Measurements from ENCODE around the gene AGAP1. TPM values are rescaled to one million over a fixed set of nuclear protein-coding genes. Genes with fewer than 3 reads are reported as not detected.

Gene AGAP1
- total RNA-seq, 4 donors from 2014 or later, result 33.7 to 39.9 (median 35.6) TPM

- H3K4me1 ChIP-seq, result no peaks in the 10 kb centered on the region
- 77% methylated on average over 10 of the region's 10 CpGs for WGBS, 2 donors
- peaks cover 0 to 78% (median 0%) of the 10 kb centered on the region in 3 donors for H3K36me3 ChIP-seq
- no peak overlapping the region for H3K27ac ChIP-seq
- no peaks in the 10 kb centered on the region for H3K9me3 ChIP-seq
- no peak for DNase-seq (ENCODE audit: low spot score in 2 of 2)
- no peaks in the 10 kb centered on the region for H3K27me3 ChIP-seq
- H3K4me3 ChIP-seq, result no peak overlapping the region
- TF ChIP-seq, protein P1, sequence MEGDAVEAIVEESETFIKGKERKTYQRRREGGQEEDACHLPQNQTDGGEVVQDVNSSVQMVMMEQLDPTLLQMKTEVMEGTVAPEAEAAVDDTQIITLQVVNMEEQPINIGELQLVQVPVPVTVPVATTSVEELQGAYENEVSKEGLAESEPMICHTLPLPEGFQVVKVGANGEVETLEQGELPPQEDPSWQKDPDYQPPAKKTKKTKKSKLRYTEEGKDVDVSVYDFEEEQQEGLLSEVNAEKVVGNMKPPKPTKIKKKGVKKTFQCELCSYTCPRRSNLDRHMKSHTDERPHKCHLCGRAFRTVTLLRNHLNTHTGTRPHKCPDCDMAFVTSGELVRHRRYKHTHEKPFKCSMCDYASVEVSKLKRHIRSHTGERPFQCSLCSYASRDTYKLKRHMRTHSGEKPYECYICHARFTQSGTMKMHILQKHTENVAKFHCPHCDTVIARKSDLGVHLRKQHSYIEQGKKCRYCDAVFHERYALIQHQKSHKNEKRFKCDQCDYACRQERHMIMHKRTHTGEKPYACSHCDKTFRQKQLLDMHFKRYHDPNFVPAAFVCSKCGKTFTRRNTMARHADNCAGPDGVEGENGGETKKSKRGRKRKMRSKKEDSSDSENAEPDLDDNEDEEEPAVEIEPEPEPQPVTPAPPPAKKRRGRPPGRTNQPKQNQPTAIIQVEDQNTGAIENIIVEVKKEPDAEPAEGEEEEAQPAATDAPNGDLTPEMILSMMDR (IDR thresholded peaks at IDR 0.05), result no peak
- no peak for TF ChIP-seq EP300 (IDR thresholded peaks at IDR 0.05)
- no peak for TF ChIP-seq POLR2A (IDR thresholded peaks at IDR 0.05)
Observed at GRCh38 chr2:235810252-235810651, 316.4 kb downstream of the AGAP1 start.

- Histone ChIP-seq H3K4me1 (no peaks in the 10 kb centered on the region), H3K4me3 (no peak overlapping the region), H3K9me3 (no peaks in the 10 kb centered on the region), H3K27ac (no peak overlapping the region), H3K27me3 (no peaks in the 10 kb centered on the region), H3K36me3 (peaks cover 0 to 84% (median 0%) of the 10 kb centered on the region in 3 donors)
- WGBS, 2 donors, result 92 to 94% methylated on average over 10 of the region's 10 CpGs
- no peak for TF ChIP-seq EP300 (IDR thresholded peaks at IDR 0.05)
- no peak for TF ChIP-seq POLR2A (IDR thresholded peaks at IDR 0.05)
- TF ChIP-seq, protein P1 (IDR thresholded peaks at IDR 0.05), result no peak
- DNase-seq (ENCODE audit: low spot score in 2 of 2), result no peak
Observed at GRCh38 chr2:235810846-235811245, 317.0 kb downstream of the AGAP1 start.

DNA sequence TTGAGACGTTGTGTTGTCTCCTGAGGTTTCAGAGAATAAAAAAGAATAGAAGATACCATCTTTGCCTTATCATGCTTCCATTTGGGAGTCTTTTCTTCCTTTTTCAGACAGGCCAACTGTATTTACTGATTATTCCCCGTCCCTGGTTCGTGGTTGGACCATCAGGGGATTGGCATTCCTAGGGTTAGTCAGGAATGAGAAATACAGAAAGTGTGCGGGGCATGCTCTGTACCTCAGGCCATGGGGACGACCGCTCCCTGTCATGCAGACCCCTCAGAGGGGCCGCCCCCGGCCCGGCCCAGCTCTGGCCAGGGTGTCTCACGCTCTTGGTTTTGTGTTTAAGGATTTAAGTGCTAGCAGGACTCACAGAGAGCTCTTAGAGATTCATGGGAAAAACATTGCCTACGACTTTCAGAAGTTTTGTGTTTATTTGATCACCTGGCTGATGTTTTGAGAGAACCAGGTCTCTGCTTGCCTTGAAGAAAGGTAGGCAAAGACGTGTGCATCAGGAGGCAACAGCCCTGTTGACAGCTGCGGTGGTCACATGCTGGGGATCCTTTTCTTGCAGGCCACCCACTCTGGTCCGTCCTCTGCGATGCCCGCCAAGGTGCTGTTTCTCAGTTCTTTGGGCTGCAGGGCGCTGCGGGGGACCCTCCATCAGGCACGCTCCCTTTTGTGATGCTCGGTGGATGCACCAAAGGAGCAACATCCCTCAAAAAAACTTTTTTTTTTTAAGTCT is 317.8 kb downstream of the AGAP1 start:
- H3K27ac ChIP-seq, result no peak overlapping the region
- H3K9me3 ChIP-seq, result no peaks in the 10 kb centered on the region
- peaks cover 0 to 86% (median 0%) of the 10 kb centered on the region in 3 donors for H3K36me3 ChIP-seq
- no peak for TF ChIP-seq EP300 (IDR thresholded peaks at IDR 0.05)
- TF ChIP-seq, protein P1 (IDR thresholded peaks at IDR 0.05), result no peak
- TF ChIP-seq POLR2A (IDR thresholded peaks at IDR 0.05), result no peak
- DNase-seq (ENCODE audit: low spot score in 2 of 2), result no peak
- 93% methylated on average over 20 of the region's 20 CpGs for WGBS, 2 donors
- H3K4me1 ChIP-seq, result no peaks in the 10 kb centered on the region
- no peak overlapping the region for H3K4me3 ChIP-seq
- H3K27me3 ChIP-seq, result no peaks in the 10 kb centered on the region

- peaks cover 0 to 83% (median 0%) of the 10 kb centered on the region in 3 donors for H3K36me3 ChIP-seq
- no peaks in the 10 kb centered on the region for H3K27me3 ChIP-seq
- no peaks in the 10 kb centered on the region for H3K9me3 ChIP-seq
- TF ChIP-seq, protein P1 (IDR thresholded peaks at IDR 0.05), result no peak
- TF ChIP-seq EP300 (IDR thresholded peaks at IDR 0.05), result no peak
- TF ChIP-seq POLR2A (IDR thresholded peaks at IDR 0.05), result no peak
- no peak overlapping the region for H3K27ac ChIP-seq
- no peak for DNase-seq (ENCODE audit: low spot score in 2 of 2)
- no peaks in the 10 kb centered on the region for H3K4me1 ChIP-seq
- 76 to 78% methylated on average over 18 of the region's 18 CpGs for WGBS, 2 donors
- no peak overlapping the region for H3K4me3 ChIP-seq
Observed at GRCh38 chr2:235812185-235812665, 318.4 kb downstream of the AGAP1 start.

DNA sequence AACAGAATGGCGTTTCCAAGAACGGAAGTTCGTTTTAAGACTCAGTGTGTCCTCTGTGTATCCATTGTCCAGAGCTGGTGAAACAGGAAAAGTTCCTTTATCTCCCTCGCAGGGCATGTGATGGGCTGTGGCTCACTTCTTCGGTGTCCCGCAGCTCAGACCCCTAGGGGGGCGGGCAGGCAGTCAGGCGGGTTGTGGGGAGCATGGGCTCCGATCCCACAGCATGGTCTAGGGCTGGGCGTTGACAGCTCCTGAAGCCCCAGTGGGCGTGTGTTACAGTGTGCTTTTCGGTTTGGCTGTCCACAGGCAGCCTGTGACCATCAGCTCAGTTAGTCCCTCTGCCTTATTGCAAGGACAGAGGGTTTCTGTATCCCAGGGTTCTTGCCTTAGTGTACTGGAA is 319.6 kb downstream of the AGAP1 start:
- H3K36me3 ChIP-seq, result peaks cover 0 to 77% (median 0%) of the 10 kb centered on the region in 3 donors

More for the DNA sequence above, 319.6 kb downstream of the AGAP1 start:
- no peaks in the 10 kb centered on the region for H3K27me3 ChIP-seq
- H3K4me1 ChIP-seq, result no peaks in the 10 kb centered on the region
- no peak for TF ChIP-seq POLR2A (IDR thresholded peaks at IDR 0.05)
- no peak for TF ChIP-seq EP300 (IDR thresholded peaks at IDR 0.05)
- TF ChIP-seq, protein P1 (IDR thresholded peaks at IDR 0.05), result no peak
- H3K9me3 ChIP-seq, result no peaks in the 10 kb centered on the region
- no peak overlapping the region for H3K4me3 ChIP-seq
- peak overlapping the region in 2 of 4 donors; percentile 11 to 58 for H3K27ac ChIP-seq
- no peak for DNase-seq (ENCODE audit: low spot score in 2 of 2)
- 91 to 98% methylated on average over 12 of the region's 12 CpGs for whole genome bisulfite sequencing, 2 donors
